D721Med (cell line): ENCODE data around the gene NT5M.
A peak's percentile ranks its signal among the peaks of the same experiment; 100 is the strongest.
"Not testable (repeated sequence)": the region's sequence is repeated elsewhere in the genome, so short reads cannot be mapped to it uniquely, and the experiment has no call there.

ENCODE experiments used
- DNase-seq: peaks from one replicate; pipeline ENCODE4 v3.0.0; 2011; ENCODE audit warnings: low spot score; ENCODE audit not compliant: insufficient read length
- FAIRE-seq: peaks from 2 replicates; lab custom pipeline; 2011; peaks lifted over from hg19 to GRCh38; lab: Jason Lieb, UNC
- TF ChIP-seq, protein P1 (sequence below): IDR thresholded peaks from 2 replicates; pipeline ENCODE4 v1.5.1; 2012; ENCODE audit warnings: mild to moderate bottlenecking, control low read depth; ENCODE audit not compliant: insufficient read depth; ENCODE audit errors: missing control alignments

The NT5M gene

DNA sequence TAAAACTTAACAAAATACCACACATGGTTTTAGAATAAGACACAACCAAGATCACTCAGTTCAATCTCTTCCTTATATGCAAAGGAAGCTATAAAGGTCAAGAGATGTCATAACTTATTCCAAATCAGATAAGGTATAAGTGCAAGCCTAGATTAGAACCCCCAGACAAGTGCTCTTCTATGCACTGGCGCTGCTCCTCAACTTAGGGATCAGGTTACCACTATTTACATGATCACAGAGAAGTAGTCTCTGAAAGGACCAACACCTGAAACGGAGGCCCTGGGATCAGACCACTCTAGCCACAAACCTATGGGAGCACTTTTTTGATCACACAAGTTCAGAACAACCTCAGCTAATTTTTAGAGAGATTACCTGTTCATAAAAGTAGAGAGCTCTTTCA lies 38.7 kb upstream of the NT5M start:
- FAIRE-seq, result no peak

DNA sequence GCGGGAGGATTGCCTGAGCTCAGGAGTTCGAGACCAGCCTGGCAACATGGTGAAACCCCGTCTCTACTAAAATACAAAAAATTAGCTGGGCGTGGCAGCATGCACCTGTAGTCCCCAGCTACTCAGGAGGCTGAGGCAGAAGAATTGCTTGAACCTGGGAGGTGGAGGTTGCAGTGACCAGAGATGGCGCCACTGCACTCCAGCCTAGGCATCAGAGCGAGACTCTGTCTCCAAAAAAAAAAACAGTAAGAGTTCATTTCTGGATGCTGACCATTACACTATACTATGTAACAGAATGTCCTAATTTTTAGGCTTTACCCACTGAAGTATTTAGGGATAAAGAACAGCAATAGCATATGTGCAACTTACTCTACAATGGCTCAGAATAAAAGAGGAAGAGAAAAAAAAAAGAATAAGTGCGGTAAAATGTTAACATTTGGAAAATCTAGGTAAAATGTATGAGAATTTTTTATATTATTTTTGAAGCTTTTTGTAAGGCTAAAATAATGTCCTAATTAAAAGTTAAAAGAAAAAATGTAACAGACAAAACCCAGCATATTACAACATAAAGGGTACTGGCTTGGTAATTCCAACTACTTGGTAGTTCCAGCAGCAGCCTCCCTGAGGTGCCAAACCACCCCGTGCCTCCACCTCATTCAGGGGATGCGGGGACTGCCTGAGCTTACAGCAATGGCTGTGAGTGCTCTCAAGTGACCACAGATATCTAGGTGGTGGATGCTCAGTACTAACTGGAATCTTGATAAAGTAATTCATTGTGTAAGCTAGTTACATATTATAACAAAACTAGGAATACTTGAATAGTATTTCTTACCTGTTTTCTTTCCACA lies 33.0 kb upstream of the NT5M start:
- DNase-seq, result no peak
- no peak for FAIRE-seq
- TF ChIP-seq, protein P1, sequence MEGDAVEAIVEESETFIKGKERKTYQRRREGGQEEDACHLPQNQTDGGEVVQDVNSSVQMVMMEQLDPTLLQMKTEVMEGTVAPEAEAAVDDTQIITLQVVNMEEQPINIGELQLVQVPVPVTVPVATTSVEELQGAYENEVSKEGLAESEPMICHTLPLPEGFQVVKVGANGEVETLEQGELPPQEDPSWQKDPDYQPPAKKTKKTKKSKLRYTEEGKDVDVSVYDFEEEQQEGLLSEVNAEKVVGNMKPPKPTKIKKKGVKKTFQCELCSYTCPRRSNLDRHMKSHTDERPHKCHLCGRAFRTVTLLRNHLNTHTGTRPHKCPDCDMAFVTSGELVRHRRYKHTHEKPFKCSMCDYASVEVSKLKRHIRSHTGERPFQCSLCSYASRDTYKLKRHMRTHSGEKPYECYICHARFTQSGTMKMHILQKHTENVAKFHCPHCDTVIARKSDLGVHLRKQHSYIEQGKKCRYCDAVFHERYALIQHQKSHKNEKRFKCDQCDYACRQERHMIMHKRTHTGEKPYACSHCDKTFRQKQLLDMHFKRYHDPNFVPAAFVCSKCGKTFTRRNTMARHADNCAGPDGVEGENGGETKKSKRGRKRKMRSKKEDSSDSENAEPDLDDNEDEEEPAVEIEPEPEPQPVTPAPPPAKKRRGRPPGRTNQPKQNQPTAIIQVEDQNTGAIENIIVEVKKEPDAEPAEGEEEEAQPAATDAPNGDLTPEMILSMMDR, result no peak

More for the DNA sequence above, 38.7 kb upstream of the NT5M start:
- TF ChIP-seq, protein P1, result no peak
- DNase-seq, result no peak

DNA sequence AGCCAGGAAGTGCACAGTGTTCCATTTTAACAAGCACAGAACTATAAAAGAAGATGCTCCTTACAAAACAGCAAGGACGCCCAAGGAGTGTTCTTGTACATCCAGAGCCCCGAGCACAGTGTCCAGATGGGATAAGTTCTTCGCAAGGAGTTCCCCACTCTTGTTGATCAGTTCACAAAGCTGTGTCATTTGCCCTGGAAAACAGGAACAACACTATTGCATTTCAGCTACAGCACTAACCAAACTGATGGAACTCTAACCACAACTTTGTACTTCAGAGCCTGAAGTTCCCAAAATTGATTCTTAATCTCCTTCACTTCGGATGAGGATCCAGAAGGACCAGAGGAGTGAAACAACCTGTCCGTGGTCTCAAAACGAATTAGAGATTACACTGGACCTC lies 27.2 kb upstream of the NT5M start:
- no peak for DNase-seq
- no peak for FAIRE-seq
- TF ChIP-seq, protein P1, result no peak

DNA sequence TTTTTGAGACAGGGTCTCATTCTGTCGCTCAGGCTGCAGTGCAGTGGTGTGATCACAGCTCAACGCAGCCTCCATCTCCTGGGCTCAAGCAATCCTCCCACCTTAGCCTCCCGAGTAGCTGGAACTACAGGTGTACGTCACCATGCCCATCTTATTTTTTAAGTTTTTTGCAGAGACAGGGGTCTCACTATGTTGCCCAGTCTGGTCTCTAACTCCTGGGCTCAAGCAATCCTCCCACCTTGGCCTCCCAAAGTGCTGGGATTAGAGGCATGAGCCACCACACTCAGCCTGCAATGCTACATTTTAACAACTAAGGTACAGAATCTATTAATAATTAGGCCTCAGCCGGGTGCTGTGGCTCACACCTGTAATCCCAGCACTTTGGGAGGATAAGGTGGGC lies 25.7 kb upstream of the NT5M start:
- DNase-seq, FAIRE-seq: not testable (repeated sequence)

DNA sequence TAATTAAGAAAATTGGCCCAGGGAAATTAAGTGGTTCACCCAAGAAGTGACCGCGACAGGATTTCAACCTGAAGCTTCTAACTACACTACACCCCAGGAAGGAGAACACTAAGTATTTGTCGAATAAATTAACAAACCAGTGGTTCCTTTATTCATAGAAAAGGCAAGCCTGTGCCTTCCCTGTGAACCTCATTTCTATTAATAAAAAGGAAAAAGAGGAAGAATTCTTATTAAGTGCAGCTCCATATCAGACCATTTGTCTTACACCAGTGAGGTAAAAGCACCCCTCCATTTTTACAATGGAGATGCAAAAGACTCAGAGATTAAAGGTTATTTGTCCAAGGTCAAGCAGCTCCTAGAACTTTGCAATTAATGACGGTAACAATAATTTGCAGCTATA lies 23.9 kb upstream of the NT5M start:
- TF ChIP-seq, protein P1, result no peak
- FAIRE-seq (no peak), DNase-seq (no peak)

DNA sequence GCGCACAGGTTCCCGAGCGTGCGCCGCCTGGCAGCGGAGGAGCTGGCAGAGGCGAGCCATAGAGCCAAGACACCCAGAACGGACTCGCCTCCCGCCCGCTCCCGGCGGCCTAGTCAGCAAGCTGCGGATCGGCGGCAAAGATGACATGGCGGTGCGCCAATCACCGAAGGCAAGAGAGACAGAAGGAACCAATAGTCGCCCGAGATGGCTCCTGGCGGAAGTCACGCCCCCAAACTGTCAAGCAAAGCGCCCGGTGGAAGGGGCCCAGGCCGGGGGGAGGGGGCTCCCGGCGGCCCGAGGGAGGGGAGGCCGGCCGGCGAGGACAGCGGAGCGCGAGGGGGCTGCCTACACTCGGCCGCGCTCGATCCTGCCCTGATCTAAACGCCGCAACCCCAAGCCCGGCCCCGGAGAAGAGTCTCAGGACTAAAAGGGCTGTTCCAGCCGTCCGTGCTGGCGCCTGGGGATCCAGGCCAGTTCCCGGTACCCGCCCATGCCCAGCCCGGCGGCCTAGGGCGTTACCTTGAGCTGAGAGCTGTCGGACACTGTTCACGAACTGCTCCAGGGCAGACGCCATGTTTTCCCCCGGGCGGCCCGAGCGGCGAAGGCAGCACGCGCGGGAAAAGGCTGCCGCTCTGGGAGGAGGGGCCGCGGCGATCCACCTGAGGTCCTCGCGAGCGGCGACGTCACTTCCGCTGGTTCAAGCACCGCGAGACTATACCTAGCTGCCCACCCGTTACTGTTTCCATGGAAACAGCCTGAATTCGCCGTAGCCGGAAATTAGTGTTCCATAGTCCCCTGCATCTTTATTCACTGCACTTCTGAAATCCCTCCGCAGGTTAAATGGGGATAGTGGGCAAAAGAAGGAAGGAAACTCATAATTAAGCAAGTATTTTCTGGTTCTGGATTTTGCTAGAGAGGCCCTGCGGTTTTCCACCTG lies 22.3 kb upstream of the NT5M start, which contains the start of gene COPS3:
Gene COPS3 (minus strand): TSS at position 634 of the 937 bp plus-strand sequence. CDS start 60 bp downstream, at position 574.
- TF ChIP-seq, protein P1, result no peak
- peak; percentile 95 for DNase-seq
- peak; percentile 32 for FAIRE-seq

DNA sequence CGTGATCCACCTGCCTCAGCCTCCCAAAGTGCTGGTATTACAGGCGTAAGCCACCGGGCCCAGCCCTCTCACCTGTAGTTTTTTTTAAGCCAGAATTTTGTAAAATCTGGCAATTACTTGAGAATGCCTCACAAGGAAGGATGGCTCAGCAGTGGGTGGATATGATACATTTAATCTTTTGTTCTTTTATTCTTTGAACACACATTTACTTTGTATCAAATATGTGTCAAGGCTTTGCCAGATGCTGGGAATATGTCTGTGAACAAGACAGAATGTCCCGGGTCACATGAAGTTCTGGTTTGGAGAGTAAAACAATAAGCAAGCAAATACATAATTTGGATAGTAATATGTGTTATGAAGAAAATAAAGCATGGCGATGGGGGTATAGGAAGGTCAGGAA lies 17.2 kb upstream of the NT5M start:
- DNase-seq (no peak), FAIRE-seq (no peak)
- TF ChIP-seq, protein P1, result no peak
